Central memory CD4-positive, alpha-beta T cell (primary cell): ENCODE measurements around the gene FOSL2.

Experiments used
- DNase-seq: peaks from one replicate; pipeline ENCODE4 v3.0.0; 2022

The FOSL2 gene

DNA sequence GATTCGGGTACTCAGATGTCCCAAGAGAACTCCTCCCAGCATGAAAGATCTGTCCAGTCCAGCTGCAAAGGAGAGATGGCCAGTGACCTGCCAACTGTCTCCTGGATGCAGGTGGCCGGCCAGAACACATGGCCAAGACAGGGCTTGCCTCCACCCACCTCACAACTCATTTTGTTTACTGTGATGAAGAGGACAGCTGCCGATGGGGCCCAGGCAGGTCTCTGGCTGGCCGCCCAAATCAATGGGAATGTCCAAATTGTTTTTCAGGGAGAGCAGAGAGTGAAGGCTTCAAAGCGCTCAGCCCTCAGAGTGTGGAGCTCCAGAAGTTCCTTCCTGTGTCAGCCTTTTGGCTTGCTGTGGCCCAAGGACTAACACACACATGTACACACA, 41.9 kb downstream of the FOSL2 start:
- no peak for DNase-seq

DNA sequence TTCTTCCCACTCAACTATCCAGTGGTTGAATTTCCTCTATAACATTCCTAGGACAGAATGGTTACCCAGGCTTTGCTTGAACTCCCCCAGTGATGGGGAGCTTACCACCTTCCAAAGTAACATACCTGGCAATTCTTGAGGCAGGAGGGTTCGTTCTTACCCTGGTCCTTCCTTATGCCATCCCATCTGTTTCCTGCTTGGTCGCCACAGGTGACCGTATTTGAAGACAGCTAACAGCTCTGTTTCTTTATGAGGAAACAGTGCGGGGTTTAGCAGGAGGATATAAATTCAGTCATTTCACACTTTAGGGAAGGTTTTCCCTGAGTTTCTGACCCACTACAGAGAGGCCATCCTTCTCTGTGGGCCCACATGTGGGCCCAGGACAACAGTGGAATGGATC, 42.6 kb downstream of the FOSL2 start:
- no peak for DNase-seq

DNA sequence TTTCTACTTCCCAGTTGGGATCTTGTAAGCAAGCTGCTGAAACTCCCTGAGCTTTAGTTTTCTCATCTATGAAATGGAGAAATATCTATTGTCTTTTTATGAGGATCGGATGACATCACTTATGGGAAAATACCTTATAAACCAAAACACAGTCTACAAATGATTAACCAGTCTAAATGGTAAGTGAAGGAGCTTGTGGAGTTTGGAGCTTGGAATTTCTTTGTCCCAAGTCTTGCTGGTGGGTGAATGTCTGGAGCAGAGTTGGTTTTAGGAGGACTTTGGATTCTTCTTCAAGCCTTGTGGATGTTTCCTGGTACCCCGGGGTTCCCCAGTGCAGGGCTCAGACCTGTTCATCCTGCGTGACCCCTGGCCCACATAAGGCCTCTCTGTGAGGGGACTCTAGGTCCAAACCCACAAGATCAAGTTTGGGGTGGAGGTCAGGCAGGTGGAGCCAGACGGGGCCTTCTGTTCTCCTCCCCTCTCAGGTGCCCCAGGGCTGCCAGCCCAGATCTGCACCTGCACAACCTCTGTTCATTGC, 43.2 kb downstream of the FOSL2 start:
- DNase-seq, result no peak

DNA sequence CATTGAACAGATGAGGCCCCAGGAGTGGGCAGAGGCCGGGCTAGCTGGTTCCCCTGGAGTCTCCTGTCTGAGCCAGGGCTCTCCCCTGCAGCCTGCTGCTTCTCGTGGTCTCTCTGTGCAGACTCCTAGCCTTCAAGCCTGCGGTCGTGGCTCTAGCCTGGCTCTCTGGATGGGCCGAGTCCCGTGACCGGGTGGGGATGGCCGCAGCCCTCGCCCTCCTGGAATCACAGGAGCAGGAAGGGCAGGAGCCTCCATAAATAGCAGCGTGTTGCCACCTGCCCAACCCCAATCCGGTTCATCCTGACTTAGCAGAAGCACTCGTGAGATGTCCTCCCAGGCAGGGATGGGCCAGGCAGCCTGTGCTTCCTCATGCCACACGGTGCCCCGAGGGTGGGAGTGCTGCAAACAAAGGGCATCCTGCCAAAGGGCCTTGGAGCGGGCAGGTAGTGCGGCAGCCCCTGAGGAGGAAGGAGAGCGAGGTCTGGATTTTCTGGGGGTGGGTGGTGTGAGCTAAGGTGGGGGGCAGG, 43.9 kb downstream of the FOSL2 start:
- DNase-seq, result no peak

DNA sequence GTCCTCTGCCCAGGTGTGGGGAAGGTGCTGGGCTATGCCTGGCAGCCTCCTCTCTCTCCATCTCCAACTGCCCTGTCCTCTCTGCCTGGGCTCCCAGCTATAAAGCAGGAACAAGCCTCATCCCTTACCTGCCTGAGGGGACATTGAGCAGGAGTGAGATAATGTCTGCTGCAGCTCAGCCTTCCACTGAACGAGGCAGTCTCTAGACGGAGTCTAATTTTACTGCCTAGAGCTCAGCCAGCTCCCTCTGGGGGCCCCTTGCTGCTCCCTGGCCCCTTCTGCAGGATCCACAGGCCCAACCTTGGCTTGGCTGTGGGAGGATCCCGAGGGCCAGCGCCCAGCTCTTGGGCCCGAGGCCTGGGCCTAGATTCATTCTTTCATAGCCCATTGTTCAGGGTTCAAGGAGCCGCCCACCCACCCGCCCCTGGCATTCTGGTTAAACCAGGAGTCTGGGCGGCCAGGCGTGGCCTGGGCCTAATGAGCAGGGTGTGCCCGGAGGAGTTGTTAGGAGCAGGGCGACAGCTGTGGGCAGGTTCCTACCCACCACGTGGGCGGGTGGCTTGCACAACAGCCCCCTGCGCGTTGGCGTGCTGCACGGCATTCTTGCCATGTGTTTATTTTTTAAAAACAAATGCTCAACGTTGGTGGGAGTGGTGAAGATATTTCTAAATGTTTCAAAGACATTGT, 44.6 kb downstream of the FOSL2 start:
- no peak for DNase-seq

DNA sequence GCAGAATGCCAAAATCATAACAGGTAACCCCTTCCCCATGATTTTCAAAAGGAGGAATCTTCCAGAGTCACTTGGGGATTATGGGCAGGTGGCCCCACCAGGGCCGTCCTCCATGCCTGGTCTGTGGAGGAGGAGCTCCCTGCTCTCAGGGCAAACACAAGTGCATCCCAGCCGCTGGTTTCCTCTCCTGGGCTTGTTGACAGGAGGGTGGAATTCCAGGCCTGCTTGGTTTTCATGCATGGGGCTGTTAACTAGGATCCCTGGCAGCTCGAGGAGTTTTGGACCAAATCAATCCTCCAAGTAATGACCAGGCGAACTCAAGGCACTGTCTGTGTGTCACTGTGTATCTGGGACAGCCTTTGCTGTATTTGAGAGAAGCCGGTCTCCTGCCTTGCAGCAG, 45.3 kb downstream of the FOSL2 start:
- DNase-seq, result no peak

DNA sequence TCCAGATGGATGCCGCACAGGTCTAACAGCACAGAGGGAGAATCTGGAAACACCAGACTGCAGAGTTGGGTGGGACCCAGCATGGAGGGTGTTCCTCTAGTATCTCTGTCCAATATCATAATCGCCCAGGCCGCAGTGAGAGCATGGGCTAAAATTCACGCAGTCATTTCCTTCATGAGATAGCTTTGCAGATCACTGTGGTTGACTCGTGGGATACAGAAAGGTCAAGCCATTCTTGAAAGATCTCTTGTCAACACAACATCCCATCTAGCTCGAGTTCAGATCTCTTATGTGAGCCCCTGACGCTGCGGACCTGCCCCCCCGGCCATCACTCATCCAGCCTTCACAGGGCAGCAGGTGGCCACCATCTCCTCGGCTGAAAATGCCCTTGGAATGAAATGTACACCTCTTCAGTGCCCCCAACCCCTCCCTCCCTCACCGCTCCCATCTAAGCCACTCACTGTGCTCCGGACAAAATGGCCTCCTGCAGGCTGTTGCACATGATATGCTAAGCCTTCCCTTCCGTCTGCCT, 45.9 kb downstream of the FOSL2 start:
- no peak for DNase-seq

DNA sequence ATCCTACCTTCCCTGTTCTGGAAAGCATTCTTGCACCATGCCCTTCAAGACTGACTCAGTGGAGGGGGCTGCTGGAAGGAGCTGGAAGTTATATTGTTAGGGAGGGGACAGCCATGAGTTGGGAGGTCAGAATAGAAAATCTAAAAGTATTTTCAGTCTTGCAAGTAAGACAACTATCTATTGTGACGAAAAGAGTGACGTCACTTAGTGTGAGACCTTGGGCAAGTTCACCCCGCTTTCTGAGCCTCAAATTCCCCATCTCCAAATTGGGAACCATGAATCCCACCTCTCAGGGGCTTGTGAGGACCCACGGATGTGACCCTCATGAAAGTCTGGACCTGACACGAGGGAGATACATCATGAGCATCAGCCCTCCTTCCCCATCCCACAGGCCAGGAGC, 46.5 kb downstream of the FOSL2 start:
- DNase-seq, result no peak

DNA sequence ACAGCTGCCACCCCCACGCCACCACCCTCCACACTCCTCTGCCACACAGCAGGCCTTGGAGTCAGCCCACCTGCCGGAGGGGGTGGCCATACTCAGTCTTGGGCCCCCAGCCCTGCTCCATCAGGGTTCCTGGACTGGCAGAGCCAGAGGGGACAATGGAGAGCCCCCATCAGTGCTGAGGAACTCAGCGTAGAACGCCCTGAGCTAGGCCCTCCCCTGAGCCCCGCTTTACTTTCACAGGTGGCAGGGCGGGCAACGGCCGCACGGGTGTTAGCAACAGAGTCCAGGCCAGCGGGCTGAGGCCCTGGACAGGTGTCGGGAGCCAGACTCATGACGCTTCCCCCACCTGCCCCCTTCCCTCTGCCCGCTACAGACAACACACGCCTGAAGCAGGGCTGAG, 47.1 kb downstream of the FOSL2 start:
- DNase-seq, result no peak

DNA sequence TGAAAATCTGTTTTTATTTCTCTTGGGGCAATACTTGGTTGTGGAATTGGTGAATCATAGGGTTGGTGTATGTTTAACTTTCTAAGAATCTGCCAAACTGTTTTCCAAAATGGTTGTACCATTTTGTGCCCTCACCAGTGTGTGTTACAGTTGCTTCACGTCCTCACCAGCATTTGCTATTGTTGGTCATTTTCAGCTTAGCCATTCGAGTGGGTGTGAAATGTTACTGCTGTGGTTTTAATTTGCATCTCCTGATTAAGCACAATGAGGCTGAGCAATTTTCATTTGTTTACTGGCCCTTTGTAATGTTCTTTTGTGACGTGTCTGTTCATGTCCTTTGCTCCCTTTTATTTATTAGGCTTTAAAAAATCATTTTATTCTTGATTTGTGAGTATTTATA, 49.7 kb downstream of the FOSL2 start:
- DNase-seq, result no peak

DNA sequence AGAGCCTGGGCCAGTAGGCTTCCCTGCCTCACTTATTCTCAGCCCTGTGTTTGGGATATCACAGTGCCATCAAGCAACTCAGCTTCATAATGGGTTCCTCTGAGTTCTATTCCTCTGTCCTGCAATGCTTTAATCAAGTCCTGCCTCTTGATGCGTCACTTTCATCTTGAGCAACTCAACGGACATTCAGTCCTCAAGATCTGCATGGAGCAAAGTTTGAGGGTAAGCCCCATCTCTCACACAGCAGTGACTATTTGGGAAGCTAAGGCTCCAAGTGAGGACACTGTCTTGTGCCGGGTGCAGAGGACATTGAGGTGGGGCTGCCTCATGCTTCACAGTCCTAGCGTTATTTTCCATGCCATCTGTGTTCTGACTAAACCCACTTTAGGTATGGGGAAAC, 52.3 kb downstream of the FOSL2 start:
- no peak for DNase-seq

DNA sequence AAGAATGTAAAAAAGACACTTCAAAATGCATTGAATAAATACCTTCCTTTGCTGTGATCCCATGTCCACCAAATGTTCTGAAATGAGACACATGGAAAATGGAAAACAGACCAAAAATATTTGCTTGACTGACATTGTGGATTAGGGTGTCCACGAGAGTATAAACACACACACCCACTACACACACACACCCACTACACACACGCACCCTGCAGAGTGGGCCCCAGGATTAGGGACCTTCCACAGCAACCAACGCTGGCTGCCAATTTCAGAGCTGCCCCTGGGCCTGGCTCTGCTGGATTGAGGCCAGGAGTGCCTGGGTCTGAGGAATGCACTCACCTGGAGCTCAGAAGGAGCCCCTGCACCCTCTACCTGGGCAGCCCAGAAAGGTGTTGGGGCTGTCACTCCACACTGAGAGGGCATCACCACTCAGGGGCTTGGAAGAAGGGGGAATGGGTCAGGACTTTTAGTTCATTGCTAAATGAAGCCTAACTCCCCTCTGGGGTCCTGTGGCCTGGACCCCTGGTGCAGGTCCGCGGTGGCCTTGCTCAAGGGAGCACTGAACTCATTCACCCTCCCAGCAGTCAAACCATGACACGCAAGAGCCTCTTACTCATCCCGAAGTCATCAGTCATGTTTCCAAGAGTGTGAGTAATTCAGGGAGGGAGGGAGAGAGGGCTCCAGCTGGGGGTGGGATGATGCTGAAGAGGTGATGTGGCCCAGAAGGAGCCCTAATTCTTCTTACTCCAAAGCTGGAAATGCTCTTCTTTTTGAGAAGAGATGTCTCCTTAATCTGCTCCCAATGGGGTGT, 53.0 kb downstream of the FOSL2 start:
- no peak for DNase-seq

DNA sequence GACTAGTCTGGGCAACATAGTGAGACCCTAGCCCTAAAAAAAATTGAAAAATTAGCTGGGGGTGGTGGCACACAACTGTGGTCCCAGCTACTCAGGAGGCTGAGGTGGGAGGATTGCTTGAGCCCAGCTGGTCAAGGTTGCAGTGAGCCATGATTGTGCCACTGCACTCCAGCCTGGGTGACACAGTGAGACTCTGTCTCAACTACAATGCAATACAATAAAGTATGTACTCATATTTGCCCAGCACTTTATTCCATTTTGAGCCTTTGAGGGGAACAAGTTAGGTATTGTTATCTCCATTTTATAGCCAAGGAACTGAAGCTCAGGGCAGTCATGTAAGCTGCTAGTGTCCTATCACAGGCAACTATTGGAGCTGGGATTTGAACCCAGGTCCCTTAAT, 53.9 kb downstream of the FOSL2 start:
- DNase-seq, result no peak

DNA sequence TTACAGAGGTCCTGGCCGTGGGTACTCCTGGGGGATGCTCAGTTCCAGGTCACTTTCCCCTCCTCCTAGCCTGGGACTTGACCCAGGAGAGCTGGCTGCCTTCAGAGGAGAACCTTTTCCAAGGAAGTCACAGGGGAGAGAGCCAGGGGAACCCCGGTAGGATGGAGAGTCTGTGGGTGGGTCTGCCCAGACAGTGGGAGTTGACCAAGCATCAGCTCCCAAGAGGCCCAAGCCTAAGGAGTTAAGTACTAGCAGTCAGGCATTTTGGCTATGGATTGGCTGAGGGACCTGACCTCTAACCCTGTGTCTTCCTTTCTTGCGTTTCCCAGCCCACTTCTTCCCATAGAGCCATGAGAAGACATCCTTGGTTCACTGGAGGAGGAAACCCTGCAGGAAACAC, 54.4 kb downstream of the FOSL2 start:
- DNase-seq, result no peak

DNA sequence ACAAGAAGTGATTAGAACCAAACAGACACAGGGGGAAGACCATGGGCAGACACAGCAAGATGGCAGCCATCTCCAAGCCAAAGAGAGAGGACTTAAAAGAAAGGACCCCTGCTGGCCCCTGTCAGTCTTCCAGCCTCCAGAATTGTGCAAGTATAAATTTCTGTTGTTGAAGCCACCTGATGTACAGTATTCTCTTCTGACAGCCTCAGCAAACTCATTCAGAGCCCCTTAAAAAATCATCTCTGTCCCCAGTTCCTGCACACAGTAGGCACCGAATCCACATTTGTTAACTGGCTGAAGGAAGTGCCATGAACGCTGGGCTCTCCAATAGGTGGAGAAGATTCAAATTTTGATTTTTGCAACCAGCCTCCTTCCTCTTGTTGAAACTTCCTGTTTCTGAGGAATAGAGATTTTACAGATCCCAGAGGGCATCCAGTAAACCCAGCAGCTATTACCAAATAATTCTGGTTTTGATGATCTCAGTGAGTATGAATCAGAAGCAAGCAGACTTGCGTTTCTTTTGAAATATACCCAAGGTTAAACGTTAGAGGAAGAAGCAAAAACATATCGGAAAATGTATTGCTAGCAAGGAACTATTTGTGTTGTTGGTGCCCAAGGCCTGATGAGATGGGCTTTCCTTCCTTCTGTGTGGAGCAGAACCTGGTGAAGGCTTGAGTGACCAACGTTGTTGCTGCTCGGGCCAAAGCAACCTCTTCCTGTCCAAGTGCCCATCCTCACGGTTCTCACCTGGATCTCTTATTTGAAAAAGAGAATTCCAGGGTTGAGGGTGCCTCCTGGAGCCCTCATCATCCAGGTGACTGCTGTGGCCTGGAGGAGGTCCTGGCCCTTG, 55.5 kb downstream of the FOSL2 start:
- DNase-seq, result no peak

DNA sequence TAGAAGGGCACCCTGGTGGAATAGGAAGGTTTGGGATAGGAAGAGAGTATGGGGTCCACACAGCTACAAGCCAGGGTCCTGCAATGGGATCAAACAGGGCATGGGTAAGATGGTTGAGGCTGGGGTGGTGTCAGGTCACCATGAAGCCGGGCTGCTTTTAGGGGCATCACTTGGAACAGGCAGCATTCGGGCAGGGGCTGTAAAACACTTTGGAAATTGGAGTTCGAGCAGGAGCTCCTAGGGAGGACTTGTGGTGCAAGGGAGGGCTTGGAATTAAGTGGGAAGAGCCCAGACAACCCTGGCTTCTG, 56.1 kb downstream of the FOSL2 start:
- no peak for DNase-seq

DNA sequence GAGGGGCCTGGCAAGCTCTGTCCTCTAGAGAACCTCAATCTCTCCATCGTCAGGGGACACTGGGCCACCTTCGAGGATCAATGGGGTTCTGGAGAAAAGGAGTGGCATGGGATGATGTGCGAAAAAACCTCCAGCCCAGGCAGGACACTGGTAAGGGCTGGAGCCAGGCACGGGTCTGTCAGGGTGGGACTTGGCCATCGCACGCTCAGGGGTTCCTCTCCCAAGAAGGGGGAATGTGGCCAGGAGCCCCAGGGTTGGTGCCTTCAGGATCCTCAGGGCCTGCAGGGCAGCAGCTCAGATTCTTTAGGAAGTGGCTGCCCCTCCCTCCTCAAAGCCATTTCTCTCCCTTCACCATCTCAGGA, 56.4 kb downstream of the FOSL2 start:
- no peak for DNase-seq

DNA sequence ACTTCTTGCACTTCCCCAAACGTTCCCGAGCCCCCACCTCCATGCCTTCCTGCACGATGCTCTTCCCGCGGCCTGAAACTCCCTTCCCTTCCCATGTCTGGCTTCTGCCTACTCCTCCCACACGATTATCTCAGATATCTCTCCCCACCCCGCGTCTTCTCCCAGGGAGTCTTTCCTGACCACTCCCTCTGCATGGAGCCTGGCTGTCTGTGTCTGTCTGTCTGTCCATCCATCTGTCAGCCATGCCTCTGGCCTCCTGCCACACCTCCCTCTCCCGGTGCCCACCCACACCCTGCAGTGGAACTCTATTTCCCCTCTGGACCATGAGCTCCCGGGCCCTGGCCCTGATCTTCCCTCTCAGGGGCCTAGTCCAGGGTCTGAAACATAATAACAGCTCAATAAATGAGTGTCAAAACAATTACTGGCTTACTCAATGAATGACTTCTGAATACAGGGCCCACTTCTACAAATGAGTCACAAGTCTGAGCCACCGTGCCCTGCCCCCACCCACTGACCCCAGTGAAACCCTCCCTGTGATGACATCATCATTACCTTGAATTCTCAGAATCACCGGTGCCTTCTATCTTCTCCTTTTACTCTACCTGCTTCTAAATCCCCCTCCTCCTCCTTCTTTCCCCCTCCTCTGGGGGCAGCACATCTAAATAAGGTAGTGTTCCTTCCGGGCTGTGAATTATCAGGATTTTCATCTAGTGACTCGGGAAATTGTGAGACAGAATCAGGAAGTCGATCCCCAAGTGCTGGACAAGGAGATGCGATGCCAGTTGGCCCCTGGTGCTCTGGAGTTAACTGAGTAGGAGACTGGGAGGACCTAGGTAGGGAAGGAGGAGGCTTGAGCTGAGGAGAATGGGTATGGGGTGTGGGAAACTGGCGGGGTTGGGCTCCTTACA, 57.1 kb downstream of the FOSL2 start:
- DNase-seq, result no peak

DNA sequence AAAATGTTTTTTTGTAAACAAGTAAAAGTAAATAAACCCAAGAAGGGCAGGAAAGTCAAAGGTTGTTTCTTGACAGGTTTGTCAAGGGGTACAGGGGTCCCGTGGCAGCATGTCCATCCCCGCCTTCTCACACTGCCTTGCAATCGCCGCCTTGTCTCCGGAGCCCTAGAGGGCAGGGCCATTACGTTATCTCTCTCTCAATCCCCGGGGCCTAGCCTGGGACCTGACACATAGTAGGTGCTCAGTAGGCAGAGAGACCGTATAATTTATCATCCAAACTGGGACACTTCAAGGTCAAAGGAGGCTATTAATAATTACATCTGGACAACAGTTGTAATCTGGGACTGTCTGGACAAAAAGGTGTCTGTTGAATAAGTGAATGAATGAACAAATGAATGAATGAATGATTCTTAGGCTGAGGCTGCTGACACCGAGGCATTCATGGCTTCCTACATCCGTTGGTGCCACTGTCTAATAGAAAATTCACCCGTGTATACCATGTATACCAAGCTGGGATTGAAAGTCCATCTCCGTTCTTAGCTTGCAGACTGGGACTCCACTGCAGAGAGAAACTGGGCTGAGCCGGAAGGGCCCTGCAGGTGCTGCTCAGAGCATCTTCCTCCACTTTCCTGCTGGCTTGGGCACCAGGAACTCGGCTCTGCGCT, 58.4 kb downstream of the FOSL2 start:
- no peak for DNase-seq

DNA sequence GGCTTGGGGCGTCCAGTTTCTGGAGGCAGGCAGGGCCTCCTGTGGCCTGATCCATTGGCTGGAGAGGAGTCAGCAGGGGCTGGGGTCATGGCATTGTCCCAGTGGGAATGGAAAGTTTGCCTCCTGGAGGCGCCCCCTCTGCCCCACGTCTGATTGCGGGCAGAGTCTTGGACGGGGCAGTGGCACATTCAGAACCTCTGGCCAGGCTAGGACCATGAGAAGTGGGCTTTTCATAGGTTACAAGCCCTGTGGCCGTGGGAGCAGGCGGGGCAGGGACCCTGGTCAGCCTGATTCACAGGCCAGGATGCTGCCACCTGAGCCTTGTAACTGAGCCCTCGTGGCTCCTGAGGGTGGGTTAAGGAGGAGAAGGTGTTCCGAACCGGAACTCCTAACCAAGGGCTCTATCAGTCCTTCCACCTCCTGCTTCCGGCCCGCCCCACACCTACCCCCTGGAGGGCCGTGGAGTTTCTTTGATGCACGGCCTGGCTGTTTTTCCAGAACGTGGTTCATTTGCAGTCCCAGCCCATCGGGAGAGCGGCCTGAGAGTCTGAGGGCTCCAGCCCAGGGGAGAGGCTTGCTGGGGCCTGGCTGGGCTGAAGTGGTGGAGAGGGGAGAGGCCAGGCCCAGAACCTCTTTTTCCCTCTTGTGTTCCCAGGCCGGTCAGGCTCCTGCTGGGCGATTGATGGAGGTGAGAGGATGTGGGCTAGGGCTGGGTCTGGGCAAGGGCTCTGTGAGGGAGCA, 59.3 kb downstream of the FOSL2 start:
- DNase-seq, result no peak
